HEK293 (cell line): Measurements from ENCODE around the gene C6orf136.
A peak's percentile ranks its signal among the peaks of the same experiment; 100 is the strongest.

Source experiments
- BCL6B ChIP-seq: fragments of 450-650 bp; formaldehyde crosslinking; IDR thresholded peaks from 2 replicates; pipeline ENCODE4 v1.5.1; 2017; ENCODE audit warnings: missing biosample characterization, missing genetic modification characterization
- GLIS2 ChIP-seq: fragments of 450-650 bp; formaldehyde crosslinking; IDR thresholded peaks from 2 replicates; pipeline ENCODE4 v1.5.1; 2016; ENCODE audit warnings: missing biosample characterization, missing genetic modification characterization
- KLF8 ChIP-seq: fragments of 450-650 bp; formaldehyde crosslinking; IDR thresholded peaks from 2 replicates; pipeline ENCODE4 v1.5.1; 2016; ENCODE audit warnings: missing biosample characterization, missing genetic modification characterization
- MZF1 ChIP-seq: fragments of 450-650 bp; formaldehyde crosslinking; IDR thresholded peaks from 2 replicates; pipeline ENCODE4 v1.5.1; 2017; ENCODE audit warnings: missing biosample characterization, missing genetic modification characterization, borderline replicate concordance
- PRDM4 ChIP-seq: fragments of 450-650 bp; formaldehyde crosslinking; IDR thresholded peaks from 2 replicates; pipeline ENCODE4 v1.5.1; 2017; ENCODE audit warnings: missing biosample characterization, missing genetic modification characterization
- TCF7L2 ChIP-seq: IDR thresholded peaks from 2 replicates; pipeline ENCODE4 v1.6.1; 2011; ENCODE audit warnings: low read depth, mild to moderate bottlenecking, inconsistent platforms, low read length, moderate library complexity, borderline replicate concordance
- ZBTB1 ChIP-seq: fragments of 450-650 bp; formaldehyde crosslinking; IDR thresholded peaks from 2 replicates; pipeline ENCODE4 v1.5.1; 2016; ENCODE audit warnings: missing biosample characterization, missing genetic modification characterization
- ZFP3 ChIP-seq: fragments of 450-650 bp; formaldehyde crosslinking; IDR thresholded peaks from 2 replicates; pipeline ENCODE4 v1.5.1; 2016; ENCODE audit warnings: low read depth, missing biosample characterization, missing genetic modification characterization
- ZNF114 ChIP-seq: fragments of 450-650 bp; formaldehyde crosslinking; IDR thresholded peaks from 2 replicates; pipeline ENCODE4 v1.5.0; 2017; ENCODE audit warnings: missing biosample characterization, missing genetic modification characterization
- ZNF211 ChIP-seq: fragments of 450-650 bp; formaldehyde crosslinking; IDR thresholded peaks from 2 replicates; pipeline ENCODE4 v1.5.1; 2016; ENCODE audit warnings: low read depth, missing biosample characterization, missing genetic modification characterization
- ZNF24 ChIP-seq: fragments of 450-650 bp; formaldehyde crosslinking; IDR thresholded peaks from 2 replicates; pipeline ENCODE4 v1.5.1; 2016; ENCODE audit warnings: missing biosample characterization, missing genetic modification characterization
- ZNF274 ChIP-seq, 2 experiments: fragments of 200-500 bp in 1 of 2; fragments of 450-650 bp in 1 of 2; sonication (Bioruptor generic) in 1 of 2; formaldehyde crosslinking in 1 of 2; IDR thresholded peaks; 2 replicates each; pipeline versions ENCODE4 v1.5.1 to v1.6.1; 2014 to 2016; ENCODE audit warnings: borderline replicate concordance in 1 of 2, inconsistent platforms in 1 of 2, low read length in 1 of 2, missing biosample characterization in 1 of 2, missing genetic modification characterization in 1 of 2
- ZNF324 ChIP-seq: fragments of 450-650 bp; formaldehyde crosslinking; IDR thresholded peaks from 2 replicates; pipeline ENCODE4 v1.5.1; 2016; ENCODE audit warnings: missing biosample characterization, missing genetic modification characterization
- ZNF335 ChIP-seq: fragments of 450-650 bp; formaldehyde crosslinking; conservative IDR thresholded peaks from 2 replicates; pipeline ENCODE4 v1.5.1; 2016; ENCODE audit warnings: missing biosample characterization, missing genetic modification characterization
- ZNF350 ChIP-seq: fragments of 450-650 bp; formaldehyde crosslinking; IDR thresholded peaks from 2 replicates; pipeline ENCODE4 v1.5.0; 2017; ENCODE audit warnings: missing biosample characterization, mild to moderate bottlenecking, missing genetic modification characterization
- ZNF394 ChIP-seq: fragments of 450-650 bp; formaldehyde crosslinking; IDR thresholded peaks from 2 replicates; pipeline ENCODE4 v1.5.1; 2016; ENCODE audit warnings: missing biosample characterization, missing genetic modification characterization, mild to moderate bottlenecking, moderate library complexity, borderline replicate concordance
- ZNF449 ChIP-seq: fragments of 450-650 bp; formaldehyde crosslinking; IDR thresholded peaks from 2 replicates; pipeline ENCODE4 v1.5.1; 2017; ENCODE audit warnings: missing biosample characterization, mild to moderate bottlenecking, missing genetic modification characterization, moderate library complexity
- ZNF677 ChIP-seq: fragments of 450-650 bp; IDR thresholded peaks from 2 replicates; pipeline ENCODE4 v1.5.0; 2018; ENCODE audit warnings: missing biosample characterization, mild to moderate bottlenecking, missing genetic modification characterization, moderate library complexity
- ZNF707 ChIP-seq: fragments of 450-650 bp; formaldehyde crosslinking; IDR thresholded peaks from 2 replicates; pipeline ENCODE4 v1.5.1; 2016; ENCODE audit warnings: missing biosample characterization, missing genetic modification characterization
- ZSCAN23 ChIP-seq: fragments of 450-650 bp; formaldehyde crosslinking; IDR thresholded peaks from 2 replicates; pipeline ENCODE4 v1.5.1; 2016; ENCODE audit warnings: missing biosample characterization, missing genetic modification characterization
- TF ChIP-seq, protein P1 (sequence below): fragments of 450-650 bp; formaldehyde crosslinking; IDR thresholded peaks from 2 replicates; pipeline ENCODE4 v1.5.1; 2017; ENCODE audit warnings: missing biosample characterization, missing genetic modification characterization
- TF ChIP-seq, protein P2 (sequence below): fragments of 450-650 bp; formaldehyde crosslinking; IDR thresholded peaks from 2 replicates; pipeline ENCODE4; 2016; ENCODE audit warnings: missing biosample characterization, missing genetic modification characterization
- TF ChIP-seq, protein P3 (sequence below): fragments of 450-650 bp; formaldehyde crosslinking; IDR thresholded peaks from 2 replicates; pipeline ENCODE4 v1.5.1; 2016; ENCODE audit warnings: missing biosample characterization, missing genetic modification characterization, low read depth

Gene C6orf136

GRCh38 chr6:30616811-30617564 lies 29.9 kb upstream of the C6orf136 start, which contains the start of gene PPP1R10 (continued):
- TF ChIP-seq PRDM4 (tag by site-specific recombination): 0 out of 2 replicates have a peak, but pooled peaks have one; percentile 35
- TF ChIP-seq ZNF324 (tag by site-specific recombination): peak; percentile 91
- TF ChIP-seq ZNF394 (tag by site-specific recombination): peak; percentile 56
- TF ChIP-seq, protein P1, sequence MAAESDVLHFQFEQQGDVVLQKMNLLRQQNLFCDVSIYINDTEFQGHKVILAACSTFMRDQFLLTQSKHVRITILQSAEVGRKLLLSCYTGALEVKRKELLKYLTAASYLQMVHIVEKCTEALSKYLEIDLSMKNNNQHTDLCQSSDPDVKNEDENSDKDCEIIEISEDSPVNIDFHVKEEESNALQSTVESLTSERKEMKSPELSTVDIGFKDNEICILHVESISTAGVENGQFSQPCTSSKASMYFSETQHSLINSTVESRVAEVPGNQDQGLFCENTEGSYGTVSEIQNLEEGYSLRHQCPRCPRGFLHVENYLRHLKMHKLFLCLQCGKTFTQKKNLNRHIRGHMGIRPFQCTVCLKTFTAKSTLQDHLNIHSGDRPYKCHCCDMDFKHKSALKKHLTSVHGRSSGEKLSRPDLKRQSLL: no peak
- TF ChIP-seq BCL6B (tag by site-specific recombination): no peak
- peak; percentile 85 for TF ChIP-seq ZNF449 (tag by site-specific recombination)
- TF ChIP-seq ZSCAN23 (tag by site-specific recombination): peak; percentile 73
- no peak for TF ChIP-seq TCF7L2
- TF ChIP-seq MZF1: no peak
- no peak; the same call in 1 of the 2 replicates for TF ChIP-seq GLIS2 (tag by site-specific recombination)
- TF ChIP-seq KLF8: peak; percentile 99
- TF ChIP-seq, protein P2, sequence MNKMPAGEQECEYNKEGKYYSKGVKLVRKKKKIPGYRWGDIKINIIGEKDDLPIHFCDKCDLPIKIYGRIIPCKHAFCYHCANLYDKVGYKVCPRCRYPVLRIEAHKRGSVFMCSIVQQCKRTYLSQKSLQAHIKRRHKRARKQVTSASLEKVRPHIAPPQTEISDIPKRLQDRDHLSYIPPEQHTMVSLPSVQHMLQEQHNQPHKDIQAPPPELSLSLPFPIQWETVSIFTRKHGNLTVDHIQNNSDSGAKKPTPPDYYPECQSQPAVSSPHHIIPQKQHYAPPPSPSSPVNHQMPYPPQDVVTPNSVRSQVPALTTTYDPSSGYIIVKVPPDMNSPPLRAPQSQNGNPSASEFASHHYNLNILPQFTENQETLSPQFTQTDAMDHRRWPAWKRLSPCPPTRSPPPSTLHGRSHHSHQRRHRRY (tag by site-specific recombination): peak; percentile 58; the same call in 1 of the 2 replicates
- TF ChIP-seq ZBTB1 (tag by site-specific recombination): no peak
- TF ChIP-seq ZNF335 (tag by site-specific recombination): no peak
- TF ChIP-seq ZNF24 (tag by site-specific recombination): peak; percentile 48; the same call in 1 of the 2 replicates
- TF ChIP-seq ZNF114 (tag by site-specific recombination): no peak
- TF ChIP-seq ZNF350 (tag by site-specific recombination): no peak
- no peak for TF ChIP-seq ZNF211 (tag by site-specific recombination)
- TF ChIP-seq, protein P3, sequence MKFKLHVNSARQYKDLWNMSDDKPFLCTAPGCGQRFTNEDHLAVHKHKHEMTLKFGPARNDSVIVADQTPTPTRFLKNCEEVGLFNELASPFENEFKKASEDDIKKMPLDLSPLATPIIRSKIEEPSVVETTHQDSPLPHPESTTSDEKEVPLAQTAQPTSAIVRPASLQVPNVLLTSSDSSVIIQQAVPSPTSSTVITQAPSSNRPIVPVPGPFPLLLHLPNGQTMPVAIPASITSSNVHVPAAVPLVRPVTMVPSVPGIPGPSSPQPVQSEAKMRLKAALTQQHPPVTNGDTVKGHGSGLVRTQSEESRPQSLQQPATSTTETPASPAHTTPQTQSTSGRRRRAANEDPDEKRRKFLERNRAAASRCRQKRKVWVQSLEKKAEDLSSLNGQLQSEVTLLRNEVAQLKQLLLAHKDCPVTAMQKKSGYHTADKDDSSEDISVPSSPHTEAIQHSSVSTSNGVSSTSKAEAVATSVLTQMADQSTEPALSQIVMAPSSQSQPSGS (tag by site-specific recombination): no peak
- no peak for TF ChIP-seq ZFP3 (tag by site-specific recombination)
- TF ChIP-seq ZNF274 (IDR thresholded peaks at IDR 0.05; ENCODE audit: low read length): no peak
- no peak for TF ChIP-seq ZNF274 (tag by site-specific recombination; IDR thresholded peaks at IDR 0.05; ENCODE audit: borderline replicate concordance)
- TF ChIP-seq ZNF707 (tag by site-specific recombination): no peak
- TF ChIP-seq ZNF677: no peak
